Measurements from ENCODE around the gene MOSPD3.

Gene MOSPD3

GRCh38 chr7:100575746-100576383, 36.5 kb upstream of the MOSPD3 start:
- DNase-seq (ENCODE audit: low read depth) = no peak

DNA sequence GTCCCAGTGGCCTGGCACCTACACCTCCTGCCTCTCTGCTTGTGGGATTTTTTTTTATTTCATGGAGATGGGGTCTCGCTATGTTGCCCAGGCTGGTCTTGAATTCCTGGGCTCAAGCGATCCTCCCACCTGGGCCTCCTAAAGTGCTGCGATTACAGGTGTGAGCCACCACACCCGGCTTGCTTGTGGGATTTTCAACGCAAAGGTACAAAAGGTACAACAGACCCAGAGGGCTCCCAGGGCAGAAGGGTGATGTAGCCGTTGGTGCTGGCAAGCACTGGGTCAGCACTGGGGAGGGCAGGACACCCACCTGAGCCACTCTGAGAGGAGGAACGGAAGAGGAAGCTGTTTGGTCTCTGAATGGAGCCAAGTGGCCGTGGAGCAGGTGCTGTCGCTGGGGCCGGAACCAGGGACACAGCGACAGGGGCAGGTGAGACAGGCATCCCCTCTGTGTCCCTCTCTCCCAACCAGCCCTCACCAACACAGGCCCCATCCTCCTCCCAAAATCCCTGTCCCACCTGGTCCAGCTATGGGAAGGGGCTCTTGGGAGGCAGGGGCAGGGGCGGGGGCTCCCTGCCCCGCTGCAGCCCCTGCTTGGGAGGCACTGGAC, 35.9 kb upstream of the MOSPD3 start:
- DNase-seq (ENCODE audit: low read depth) = no peak

- DNase-seq (ENCODE audit: low read depth) = no peak
Measured at GRCh38 chr7:100577103-100577502, 35.2 kb upstream of the MOSPD3 start.

DNA sequence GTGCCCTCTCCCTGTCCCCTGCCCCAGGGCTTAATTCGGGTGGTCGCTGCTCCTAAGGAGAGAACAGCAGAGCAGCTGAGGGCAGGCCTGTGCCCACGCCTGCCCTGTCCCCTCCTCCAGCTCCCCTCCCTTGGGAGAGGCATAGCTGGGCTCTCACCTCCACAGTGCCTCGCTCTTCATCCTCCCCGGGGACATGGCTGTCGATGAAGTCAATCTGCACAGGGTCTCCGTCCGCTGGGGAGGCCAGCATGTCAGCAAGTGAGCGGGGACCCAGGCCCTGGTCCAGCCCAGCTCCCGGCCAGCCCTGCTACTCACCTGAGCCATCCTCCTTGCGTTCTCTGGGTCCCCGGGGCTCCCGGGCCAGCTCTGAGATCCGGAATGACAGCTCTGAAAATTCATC, 34.8 kb upstream of the MOSPD3 start:
- DNase-seq (ENCODE audit: low read depth) = no peak

- no peak for DNase-seq (ENCODE audit: low read depth)
Measured at GRCh38 chr7:100578246-100579183, 33.8 kb upstream of the MOSPD3 start.

DNA sequence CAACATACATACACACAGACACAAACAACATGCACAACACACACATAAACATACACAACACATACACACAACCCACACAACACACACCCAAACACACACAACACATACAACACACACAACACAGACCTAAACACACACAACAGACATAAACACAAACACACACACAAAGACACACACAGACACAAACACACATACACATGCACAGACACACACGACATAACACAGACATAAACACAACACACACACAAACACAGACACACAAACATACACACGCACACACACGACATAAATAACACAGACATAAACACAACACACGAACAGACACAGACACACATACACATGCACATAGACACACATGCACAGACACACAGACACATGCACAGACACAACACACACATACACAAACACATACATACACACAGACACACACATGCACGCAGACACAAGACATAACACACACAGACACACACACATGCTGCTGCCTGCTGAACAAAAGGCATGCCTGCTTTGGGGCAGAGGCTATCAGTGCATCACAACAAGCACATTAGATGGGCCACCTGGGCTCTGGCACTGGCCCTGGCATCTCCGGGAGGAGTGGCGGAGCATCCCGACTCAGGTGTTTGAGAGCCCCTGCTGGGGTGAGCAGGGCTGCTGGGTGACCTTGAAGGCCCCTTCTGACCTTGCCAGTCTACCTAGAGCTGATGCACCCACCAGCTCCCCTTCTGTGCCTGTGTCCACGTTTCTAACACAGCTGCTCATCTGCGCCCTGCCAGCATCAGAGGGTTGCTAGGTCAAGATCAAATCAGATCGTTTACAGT, 31.7 kb upstream of the MOSPD3 start:
- DNase-seq (ENCODE audit: low read depth) = no peak

- no peak for DNase-seq (ENCODE audit: low read depth)
Measured at GRCh38 chr7:100582041-100582579, 30.2 kb upstream of the MOSPD3 start.

DNA sequence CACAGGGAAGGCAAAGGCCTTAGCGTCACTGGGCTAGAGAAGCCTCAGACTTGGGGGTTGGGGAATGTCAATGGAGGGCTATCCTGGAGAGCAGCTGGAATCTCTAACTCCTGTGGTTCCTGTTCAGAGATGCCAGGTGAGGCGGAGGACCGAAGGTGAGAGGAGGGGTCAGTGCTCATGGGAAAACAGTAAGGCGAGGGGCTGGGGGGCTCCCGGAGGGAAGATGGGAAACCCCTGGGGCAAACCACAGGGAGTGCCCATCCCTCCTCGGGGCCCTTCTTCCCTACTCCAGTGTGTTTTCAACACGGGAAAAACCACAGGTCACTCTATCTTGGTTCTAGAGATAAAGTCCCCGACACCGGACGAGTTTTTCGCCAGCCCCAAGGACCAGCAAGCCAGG, 29.7 kb upstream of the MOSPD3 start:
- DNase-seq (ENCODE audit: low read depth) = no peak

GRCh38 chr7:100583132-100584053, 28.9 kb upstream of the MOSPD3 start:
- no peak for DNase-seq (ENCODE audit: low read depth)

- DNase-seq (ENCODE audit: low read depth) = no peak
Measured at GRCh38 chr7:100584054-100584682, 28.2 kb upstream of the MOSPD3 start.

- no peak for DNase-seq (ENCODE audit: low read depth)
Measured at GRCh38 chr7:100584683-100585510, 27.4 kb upstream of the MOSPD3 start.

- DNase-seq (ENCODE audit: low read depth) = no peak
Measured at GRCh38 chr7:100585511-100586265, 26.7 kb upstream of the MOSPD3 start, which contains the start of gene LRCH4. Gene LRCH4, minus strand, starts transcription at chr7:100586129. Its CDS starts 29 bp downstream, at chr7:100586100.

GRCh38 chr7:100586266-100587025, 25.9 kb upstream of the MOSPD3 start, which contains the start of gene FBXO24:
Gene FBXO24, plus strand, starts transcription at chr7:100586328. Its CDS starts 298 bp downstream, at chr7:100586626.
- peak; percentile 94 for DNase-seq (ENCODE audit: low read depth)

GRCh38 chr7:100588438-100588837, 23.9 kb upstream of the MOSPD3 start:
- no peak for DNase-seq (ENCODE audit: low read depth)

DNA sequence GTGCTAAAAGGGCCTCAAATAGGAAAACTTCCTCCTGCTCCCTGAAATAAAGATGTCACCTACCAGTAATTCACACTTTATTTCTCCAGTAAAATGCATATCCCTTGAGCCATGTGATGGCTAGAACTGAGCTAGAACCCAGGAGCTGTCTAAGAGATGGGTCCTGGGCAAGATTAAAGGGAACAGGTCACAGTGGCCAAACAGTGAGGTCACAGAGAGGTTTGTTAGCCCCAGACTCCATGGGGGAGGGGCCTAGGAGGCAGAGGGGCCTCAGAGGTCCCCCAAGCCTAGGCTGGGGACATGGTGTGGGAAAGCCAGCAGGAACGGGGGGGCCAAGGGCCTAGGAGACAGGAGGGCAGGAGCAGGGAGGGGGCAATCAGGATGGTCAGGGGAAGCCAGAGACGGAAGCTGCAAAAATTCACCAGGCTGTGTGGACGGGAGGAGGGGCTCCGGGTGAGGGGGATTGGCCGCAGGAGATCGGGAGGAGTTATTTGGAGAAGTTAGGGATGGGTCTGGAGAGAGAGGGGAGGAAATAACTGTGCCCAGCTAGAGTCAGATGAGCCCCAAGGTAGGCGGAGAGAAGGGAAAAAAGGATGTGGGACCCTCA, 22.9 kb upstream of the MOSPD3 start:
- no peak for DNase-seq (ENCODE audit: low read depth)

- DNase-seq (ENCODE audit: low read depth) = no peak
Measured at GRCh38 chr7:100590077-100590737, 22.1 kb upstream of the MOSPD3 start.

DNA sequence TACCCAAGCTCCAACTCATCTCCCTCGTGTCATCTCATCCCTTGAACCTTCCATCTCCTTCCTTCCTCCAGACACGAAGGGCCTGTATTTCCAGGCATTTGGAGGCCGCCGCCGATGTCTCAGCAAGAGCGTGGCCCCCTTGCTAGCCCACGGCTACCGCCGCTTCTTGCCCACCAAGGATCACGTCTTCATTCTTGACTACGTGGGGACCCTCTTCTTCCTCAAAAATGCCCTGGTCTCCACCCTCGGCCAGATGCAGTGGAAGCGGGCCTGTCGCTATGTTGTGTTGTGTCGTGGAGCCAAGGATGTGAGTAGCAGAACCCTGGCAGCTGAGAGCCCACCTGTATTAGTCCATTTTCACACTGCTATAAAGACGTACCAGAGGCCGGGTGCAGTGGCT, 20.7 kb upstream of the MOSPD3 start:
- no peak for DNase-seq (ENCODE audit: low read depth)

All from HS-27A (cell line).